B cell (primary cell): Measurements from ENCODE around the gene CPSF4L. TPM values are rescaled to one million over a fixed set of nuclear protein-coding genes. Genes with fewer than 3 reads are reported as not detected.

Experiments used
- ATAC-seq: fragments of 200-7000 bp; cut with Tn5 transposase; one replicate; pipeline ENCODE4 v1.10.0; 2021; ENCODE audit warnings: low read depth, mild to moderate bottlenecking, moderate number of reproducible peaks, moderate library complexity
- CTCF ChIA-PET: fragments of 350-600 bp; sonication (Branson Sonifier 250); formaldehyde crosslinking; loops from one replicate; lab custom pipeline; 2021; ENCODE audit warnings: antibody characterized with exemption, inconsistent platforms; lab: Charles Lee
- POLR2A ChIA-PET: fragments of 350-600 bp; sonication (Branson Sonifier 250); formaldehyde crosslinking; loops from one replicate; lab custom pipeline; 2021; ENCODE audit warnings: antibody characterized with exemption; lab: Charles Lee
- DNase-seq: peaks from one replicate; pipeline ENCODE4 v3.0.0; 2013
- H2AFZ ChIP-seq: 2 replicates; pipeline ENCODE4 v1.6.1; 2012; ENCODE audit warnings: mild to moderate bottlenecking, low read depth, low read length; ENCODE audit not compliant: insufficient read depth, poor library complexity, severe bottlenecking
- H3K27ac ChIP-seq, 2 donors: 1 replicate in 1 of 2; 2 replicates in 1 of 2; pipeline ENCODE4 v1.5.1; 2012 to 2013; ENCODE audit warnings: low read length in 2 of 2, mild to moderate bottlenecking in 2 of 2, moderate library complexity in 1 of 2
- H3K27me3 ChIP-seq, 4 experiments: fragments of 200-600 bp in 1 of 4; sonication (generic) in 1 of 4; replicated peaks in 1 of 4; 1 replicate in 2 of 4; 2 replicates in 2 of 4; pipeline versions ENCODE4 v1.6.1 to v1.7.0; 2013 to 2016; ENCODE audit warnings: low read length in 3 of 4, mild to moderate bottlenecking in 2 of 4, mixed read lengths in 1 of 4, moderate library complexity in 1 of 4; ENCODE audit not compliant: insufficient read depth in 4 of 4, control insufficient read depth in 3 of 4; ENCODE audit errors: control extremely low read depth in 1 of 4
- H3K36me3 ChIP-seq, 2 experiments: replicated peaks in 1 of 2; 1 replicate in 1 of 2; 2 replicates in 1 of 2; pipeline versions ENCODE4 v1.6.1 to v1.7.1; 2013; ENCODE audit warnings: low read length in 1 of 2; ENCODE audit not compliant: insufficient read depth in 2 of 2, control insufficient read depth in 1 of 2; ENCODE audit errors: control extremely low read depth in 1 of 2, extremely low read depth in 1 of 2
- H3K4me1 ChIP-seq, 2 donors: fragments of 200-600 bp in 1 of 2; sonication (generic) in 1 of 2; 1 replicate in 1 of 2; 2 replicates in 1 of 2; pipeline versions ENCODE4 v1.5.1 to v1.6.1; 2013 to 2017; ENCODE audit warnings: low read length in 2 of 2; ENCODE audit not compliant: control insufficient read depth in 2 of 2, insufficient read depth in 2 of 2
- H3K4me2 ChIP-seq: replicated peaks from 2 replicates; pipeline ENCODE3; 2012; ENCODE audit warnings: mild to moderate bottlenecking, low read depth, low read length; ENCODE audit not compliant: poor library complexity, severe bottlenecking
- H3K4me3 ChIP-seq, 5 experiments: fragments of 200-600 bp in 1 of 5; sonication (generic) in 1 of 5; 1 replicate in 3 of 5; 2 replicates in 2 of 5; pipeline versions ENCODE4 v1.5.1 to v1.7.0; 2011 to 2016; ENCODE audit warnings: low read length in 4 of 5, mild to moderate bottlenecking in 4 of 5, low read depth in 2 of 5, control low read depth in 1 of 5, moderate library complexity in 1 of 5; ENCODE audit not compliant: insufficient read depth in 1 of 5; ENCODE audit errors: control extremely low read depth in 1 of 5, extremely low read depth in 1 of 5
- H3K79me2 ChIP-seq: fragments of 200-600 bp; sonication (generic); one replicate; pipeline ENCODE4 v1.6.0; 2016; ENCODE audit warnings: low read length; ENCODE audit not compliant: control insufficient read depth, insufficient read depth
- H3K9ac ChIP-seq: fragments of 200-600 bp; sonication (generic); 2 replicates; pipeline ENCODE4 v1.6.1; 2017; ENCODE audit warnings: mild to moderate bottlenecking, low read length, moderate library complexity
- H3K9me3 ChIP-seq, 3 donors: one replicate each; pipeline versions ENCODE4 v1.6.1 to v1.7.1; 2013; ENCODE audit warnings: low read length in 2 of 3; ENCODE audit not compliant: control insufficient read depth in 2 of 3, insufficient read depth in 1 of 3; ENCODE audit errors: control extremely low read depth in 1 of 3
- H4K20me1 ChIP-seq: 2 replicates; pipeline ENCODE4 v1.6.0; 2012; ENCODE audit warnings: mild to moderate bottlenecking, low read length; ENCODE audit not compliant: insufficient read depth, control insufficient read depth, poor library complexity, severe bottlenecking
- H3K27ac Mint-ChIP-seq: one replicate; pipeline ENCODE4 v1.8.0; 2021; ENCODE audit warnings: mixed read lengths
- H3K27me3 Mint-ChIP-seq: one replicate; pipeline ENCODE4 v1.8.0; 2021; ENCODE audit warnings: mixed read lengths
- H3K4me1 Mint-ChIP-seq: one replicate; pipeline ENCODE4 v1.8.0; 2021; ENCODE audit warnings: mixed read lengths
- H3K4me3 Mint-ChIP-seq: one replicate; pipeline ENCODE4 v1.8.0; 2021; ENCODE audit warnings: mixed read lengths
- H3K9me3 Mint-ChIP-seq: one replicate; pipeline ENCODE4 v1.8.0; 2022; ENCODE audit warnings: mixed read lengths; ENCODE audit not compliant: insufficient read depth
- CTCF ChIP-seq: fragments of 200-600 bp; IDR thresholded peaks from one replicate; pipeline ENCODE4 v1.8.0; 2022; ENCODE audit warnings: antibody characterized with exemption, mild to moderate bottlenecking
- EZH2 ChIP-seq: IDR thresholded peaks from 2 replicates; pipeline ENCODE4 v1.6.1; 2012; ENCODE audit warnings: borderline replicate concordance, low read depth, mild to moderate bottlenecking, moderate library complexity, low read length; ENCODE audit not compliant: insufficient read depth, poor library complexity, severe bottlenecking
- WGBS: methylation state at CpG from one replicate; pipeline ENCODE4 v1.1.5; 2013; ENCODE audit warnings: missing lambda C conversion rate; ENCODE audit not compliant: insufficient coverage; 5-methylcytosine and 5-hydroxymethylcytosine counted together
- intact Hi-C: fragments of 100-400 bp; cut with micrococcal nuclease; formaldehyde crosslinking; loops from one replicate; pipeline ENCODE4 v1.10.0; 2022
- polyA plus RNA-seq: library from polyadenylated mRNA; depleted of rRNA; stranded (reverse); fragments of >200 nt; gene quantifications from 2 replicates; pipeline ENCODE4 v1.2.3, GENCODE V29; 2012
- total RNA-seq, 2 donors: library from RNA; stranded (reverse); fragments of 120-200 nt in 1 of 2; gene quantifications; 1 replicate in 1 of 2; 2 replicates in 1 of 2; pipeline versions ENCODE4 v1.2.3 to v1.2.4, GENCODE V29; 2013 to 2022

The CPSF4L gene
- total and polyA plus RNA-seq, 2 donors (not counting 1 experiment from before 2014, with no cell fraction given): not detected

DNA sequence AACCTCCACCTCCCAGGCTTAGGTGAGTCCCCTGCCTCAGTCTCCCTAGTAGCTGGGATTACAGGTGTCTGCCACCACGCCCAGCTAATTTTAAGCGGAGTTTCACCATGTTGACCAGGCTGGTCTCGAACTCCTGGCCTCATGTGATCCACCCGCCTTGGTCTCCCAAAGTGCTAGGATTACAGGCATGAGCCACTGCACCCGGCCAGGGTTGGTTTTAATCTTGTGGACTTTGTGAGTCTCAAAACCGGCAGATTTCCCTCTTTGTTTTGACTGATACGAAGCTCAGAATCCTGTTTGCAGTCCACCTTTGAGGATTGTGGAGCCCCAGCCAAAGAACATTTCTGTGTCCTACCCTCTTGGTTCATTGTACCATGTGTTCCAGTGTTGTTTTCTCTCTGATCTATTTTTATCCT lies 16.4 kb upstream of the CPSF4L start:
- peaks cover 0 to 5% (median 0%) of the 10 kb centered on the region in 4 experiments for H3K27me3 ChIP-seq
- no peak overlapping the region for H3K4me3 Mint-ChIP-seq
- H3K9me3 Mint-ChIP-seq: no peaks in the 10 kb centered on the region
- H4K20me1 ChIP-seq: no peaks in the 10 kb centered on the region
- no peak overlapping the region for H3K27ac ChIP-seq
- no peak overlapping the region for H2AFZ ChIP-seq
- no peak for DNase-seq
- H3K27me3 Mint-ChIP-seq: peaks cover 14% of the 10 kb centered on the region
- H3K4me1 Mint-ChIP-seq: no peaks in the 10 kb centered on the region
- H3K79me2 ChIP-seq: no peaks in the 10 kb centered on the region
- 80% methylated on average over 7 of the region's 7 CpGs for WGBS
- H3K4me3 ChIP-seq: no peak overlapping the region
- no peak overlapping the region for H3K27ac Mint-ChIP-seq
- H3K4me1 ChIP-seq: no peaks in the 10 kb centered on the region
- TF ChIP-seq CTCF: no peak
- no peak for TF ChIP-seq EZH2
- H3K9me3 ChIP-seq: peaks cover 0 to 3% (median 0%) of the 10 kb centered on the region in 3 donors
- ATAC-seq: no peak
- ChIA-PET CTCF (interaction anchor here (1.2 kb wide), 1 partner anchor 92 kb away, joined by 3 read pairs; no protein-coding TSS in a partner anchor), POLR2A (no interaction called here)
- no peak overlapping the region for H3K4me2 ChIP-seq
- no peak overlapping the region for H3K9ac ChIP-seq
- intact Hi-C loops: no loop called here
- H3K36me3 ChIP-seq: no peaks in the 10 kb centered on the region

- H3K9ac ChIP-seq: no peak overlapping the region
- no peak overlapping the region for H3K4me3 ChIP-seq
- DNase-seq (no peak), ATAC-seq (no peak)
- Mint-ChIP-seq H3K27me3 (peaks cover 9% of the 10 kb centered on the region), H3K4me1 (peaks cover 6% of the 10 kb centered on the region), H3K4me3 (no peak overlapping the region), H3K9me3 (no peaks in the 10 kb centered on the region), H3K27ac (no peak overlapping the region)
- POLR2A ChIA-PET: no interaction called here
- H3K4me1 ChIP-seq: peaks cover 0 to 8% of the 10 kb centered on the region in 2 donors
- WGBS: 90% methylated on average over 4 of the region's 4 CpGs
- no peaks in the 10 kb centered on the region for H4K20me1 ChIP-seq
- peaks cover 0 to 5% (median 0%) of the 10 kb centered on the region in 3 donors for H3K9me3 ChIP-seq
- H3K36me3 ChIP-seq: no peaks in the 10 kb centered on the region
- no peak for TF ChIP-seq EZH2
- TF ChIP-seq CTCF: no peak
- no peaks in the 10 kb centered on the region for H3K27me3 ChIP-seq
- no peak overlapping the region for H3K27ac ChIP-seq
- H3K4me2 ChIP-seq: no peak overlapping the region
- intact Hi-C loops: loop anchor here (5.0 kb wide), 1 partner anchor 38 kb away; the partner anchor contains the start of gene CDC42EP4
- no peak overlapping the region for H2AFZ ChIP-seq
- CTCF ChIA-PET: no interaction called here
- H3K79me2 ChIP-seq: no peaks in the 10 kb centered on the region
Measured at GRCh38 chr17:73274490-73274889, 12.8 kb upstream of the CPSF4L start.
